Osteocyte (in vitro differentiated cells): Measurements from ENCODE around the gene VSTM5. TPM values are rescaled to one million over a fixed set of nuclear protein-coding genes. Genes with fewer than 3 reads are reported as not detected.

Source experiments
- DNase-seq: peaks from one replicate; pipeline ENCODE4 v3.0.0; 2021; ENCODE audit warnings: mixed read lengths; ENCODE audit not compliant: unreplicated experiment; ENCODE audit errors: extremely low spot score
- H3K27ac Mint-ChIP-seq: one replicate; pipeline ENCODE4 v1.8.0; 2021; ENCODE audit warnings: mild to moderate bottlenecking, mixed read lengths; ENCODE audit not compliant: unreplicated experiment
- H3K27me3 Mint-ChIP-seq: one replicate; pipeline ENCODE4 v1.8.0; 2021; ENCODE audit warnings: mixed read lengths; ENCODE audit not compliant: unreplicated experiment
- H3K36me3 Mint-ChIP-seq: one replicate; pipeline ENCODE4 v1.8.0; 2021; ENCODE audit warnings: mixed read lengths; ENCODE audit not compliant: unreplicated experiment
- H3K4me1 Mint-ChIP-seq: one replicate; pipeline ENCODE4 v1.8.0; 2021; ENCODE audit warnings: mixed read lengths; ENCODE audit not compliant: unreplicated experiment
- H3K4me3 Mint-ChIP-seq: one replicate; pipeline ENCODE4 v1.8.0; 2021; ENCODE audit warnings: mild to moderate bottlenecking, moderate library complexity, mixed read lengths; ENCODE audit not compliant: unreplicated experiment
- H3K9me3 Mint-ChIP-seq: one replicate; pipeline ENCODE4 v1.8.0; 2021; ENCODE audit warnings: mixed read lengths; ENCODE audit not compliant: unreplicated experiment
- CTCF ChIP-seq: fragments of 200-600 bp; sonication (generic); IDR thresholded peaks from 2 replicates; pipeline ENCODE4 v1.5.0; 2021; ENCODE audit warnings: antibody characterized with exemption, mild to moderate bottlenecking, moderate library complexity
- total RNA-seq: library from RNA; stranded (reverse); gene quantifications from 2 replicates; pipeline ENCODE4 v1.2.1, GENCODE V29; 2021

The VSTM5 gene
- total RNA-seq, 1 donor from 2014 or later, result not detected

- TF ChIP-seq CTCF, result no peak
- Mint-ChIP-seq H3K4me3 (no peak overlapping the region), H3K36me3 (peaks cover 27% of the 10 kb centered on the region), H3K27me3 (no peaks in the 10 kb centered on the region), H3K9me3 (no peaks in the 10 kb centered on the region), H3K27ac (no peak overlapping the region), H3K4me1 (no peaks in the 10 kb centered on the region)
- DNase-seq, result no peak
Measured at GRCh38 chr11:93817426-93818348, 32.7 kb downstream of the VSTM5 start.

DNA sequence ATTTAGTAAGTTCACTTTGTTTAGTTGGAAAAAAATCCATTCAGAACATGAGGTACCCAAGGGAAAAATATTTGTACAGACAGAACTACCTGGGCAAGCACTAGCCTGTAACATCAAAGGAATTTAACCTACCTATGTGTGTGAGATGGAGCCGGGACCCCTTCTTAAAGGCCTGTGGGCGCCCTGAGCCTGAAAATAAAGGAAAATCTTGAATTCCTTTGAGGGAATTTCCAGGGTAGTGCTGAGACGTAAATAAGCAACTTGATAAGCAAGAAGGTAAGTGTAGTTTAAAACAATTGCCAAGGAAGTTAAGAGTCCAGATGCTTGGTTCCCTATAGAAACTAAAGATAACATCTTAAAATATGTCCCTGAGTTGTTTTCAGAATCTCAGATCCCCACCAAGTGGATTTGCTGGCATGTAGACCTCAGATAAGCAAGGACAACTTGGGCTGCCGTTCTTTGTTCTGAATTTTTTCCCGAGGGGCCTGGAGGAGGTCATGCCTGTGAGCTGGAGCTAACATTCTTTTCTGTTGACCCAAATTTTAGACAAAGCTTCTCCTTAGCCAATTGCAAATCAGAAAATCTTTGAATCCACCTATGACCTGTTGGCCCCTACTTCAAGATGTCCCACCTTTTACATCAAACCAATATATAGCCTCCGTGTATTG lies 35.3 kb downstream of the VSTM5 start:
- Mint-ChIP-seq H3K9me3 (no peaks in the 10 kb centered on the region), H3K4me3 (no peak overlapping the region), H3K27me3 (no peaks in the 10 kb centered on the region), H3K4me1 (no peaks in the 10 kb centered on the region), H3K27ac (no peak overlapping the region), H3K36me3 (peaks cover 47% of the 10 kb centered on the region)
- no peak for DNase-seq
- no peak for TF ChIP-seq CTCF

- H3K27me3 Mint-ChIP-seq, result no peaks in the 10 kb centered on the region
- no peaks in the 10 kb centered on the region for H3K9me3 Mint-ChIP-seq
- TF ChIP-seq CTCF, result no peak
- no peaks in the 10 kb centered on the region for H3K4me1 Mint-ChIP-seq
- no peak overlapping the region for H3K27ac Mint-ChIP-seq
- H3K4me3 Mint-ChIP-seq, result no peak overlapping the region
- DNase-seq, result no peak
- peaks cover 52% of the 10 kb centered on the region for H3K36me3 Mint-ChIP-seq
Measured at GRCh38 chr11:93813974-93814373, 36.4 kb downstream of the VSTM5 start.

GRCh38 chr11:93807980-93808379 lies 42.4 kb downstream of the VSTM5 start:
- no peak for DNase-seq
- H3K27me3 Mint-ChIP-seq, result no peaks in the 10 kb centered on the region
- H3K9me3 Mint-ChIP-seq, result no peaks in the 10 kb centered on the region
- no peak for TF ChIP-seq CTCF
- peaks cover 65% of the 10 kb centered on the region for H3K36me3 Mint-ChIP-seq
- no peak overlapping the region for H3K27ac Mint-ChIP-seq
- no peaks in the 10 kb centered on the region for H3K4me1 Mint-ChIP-seq
- H3K4me3 Mint-ChIP-seq, result no peak overlapping the region

GRCh38 chr11:93804879-93805278 lies 45.5 kb downstream of the VSTM5 start:
- no peaks in the 10 kb centered on the region for H3K27me3 Mint-ChIP-seq
- TF ChIP-seq CTCF, result no peak
- no peaks in the 10 kb centered on the region for H3K4me1 Mint-ChIP-seq
- DNase-seq, result no peak
- H3K9me3 Mint-ChIP-seq, result no peaks in the 10 kb centered on the region
- H3K36me3 Mint-ChIP-seq, result peaks cover 56% of the 10 kb centered on the region
- no peak overlapping the region for H3K4me3 Mint-ChIP-seq
- no peak overlapping the region for H3K27ac Mint-ChIP-seq
